Liver (tissue), 3 donors: Measurements from ENCODE around the gene TP63.

ENCODE experiments used
- CTCF ChIP-seq: fragments of 150-350 bp; IDR thresholded peaks from 2 replicates; pipeline ENCODE4 v1.5.1; 2017; ENCODE audit warnings: improper control_type of control experiment, low read depth, low read length; ENCODE audit not compliant: missing input control
- HNF4A ChIP-seq, 2 donors: conservative IDR thresholded peaks; 2 replicates each; pipeline ENCODE4 v1.6.1; 2016; ENCODE audit warnings: antibody characterized with exemption in 2 of 2, mild to moderate bottlenecking in 2 of 2
- JUND ChIP-seq, 2 donors: IDR thresholded peaks; 2 replicates each; pipeline ENCODE4 v1.6.1; 2016; ENCODE audit warnings: antibody characterized with exemption in 2 of 2
- MAX ChIP-seq: IDR thresholded peaks from 2 replicates; pipeline ENCODE4 v1.6.1; 2016; ENCODE audit warnings: antibody characterized with exemption
- REST ChIP-seq: IDR thresholded peaks from 2 replicates; pipeline ENCODE4 v1.6.1; 2016; ENCODE audit warnings: antibody characterized with exemption, mild to moderate bottlenecking
- RXRA ChIP-seq, 2 donors: IDR thresholded peaks; 2 replicates each; pipeline ENCODE4 v1.6.1; 2017 to 2018; ENCODE audit warnings: antibody characterized with exemption in 2 of 2, mild to moderate bottlenecking in 1 of 2
- SP1 ChIP-seq: IDR thresholded peaks from 2 replicates; pipeline ENCODE4 v1.6.1; 2018; ENCODE audit warnings: antibody characterized with exemption, mild to moderate bottlenecking
- TAF1 ChIP-seq: conservative IDR thresholded peaks from 2 replicates; pipeline ENCODE4 v1.6.1; 2016; ENCODE audit warnings: antibody characterized with exemption, mild to moderate bottlenecking
- donor health status: healthy.
- donor health status: healthy.

GRCh38 chr3:189821262-189821661 lies 190.1 kb downstream of the TP63 start:
- TF ChIP-seq REST (no peak), CTCF (no peak), TAF1 (no peak), JUND (IDR thresholded peaks at IDR 0.05) (no peak), SP1 (no peak), HNF4A (conservative IDR thresholded peaks at IDR 0.05) (no peak), MAX (no peak), RXRA (IDR thresholded peaks at IDR 0.05) (no peak)
